ENCODE measurements around the gene TNC.
A peak's percentile ranks its signal among the peaks of the same experiment; 100 is the strongest.

The TNC gene

GRCh38 chr9:115008536-115009270 is 109.3 kb downstream of the TNC start:
- H3K4me2 ChIP-seq: peak overlapping the region in 6 of 11 experiments; percentile 8 to 76 (median 68); a peak in 10 of 22 replicates
- no peak for TF ChIP-seq Cebpa-rat (IDR thresholded peaks at IDR 0.05)
- peak overlapping the region in 3 of 11 experiments; percentile 45 to 80 (median 74); a peak in 4 of 22 replicates for H3K27ac ChIP-seq
- H4K20me1 ChIP-seq: no peaks in the 10 kb centered on the region
- H3K4me3 ChIP-seq: no peak overlapping the region
- H3K9ac ChIP-seq: peak overlapping the region in 1 of 11 experiments; percentile 36; a peak in 2 of 22 replicates
- H3K36me3 ChIP-seq: no peaks in the 10 kb centered on the region
- H3K27me3 ChIP-seq: no peaks in the 10 kb centered on the region
- peaks cover 0 to 6% (median 0%) of the 10 kb centered on the region in 11 experiments; a peak in 1 of 22 replicates for H3K9me3 ChIP-seq (replicated peaks in 1 of 11)
- H3K4me1 ChIP-seq: peaks cover 0 to 96% (median 17%) of the 10 kb centered on the region in 10 experiments; a peak in 9 of 20 replicates

GRCh38 chr9:115006660-115007059 is 111.3 kb downstream of the TNC start:
- TF ChIP-seq Cebpa-rat (IDR thresholded peaks at IDR 0.05): peak in 1 of 11 experiments; percentile 18; a peak in 1 of 22 replicates
- Histone ChIP-seq H3K4me1 (peaks cover 0 to 81% (median 17%) of the 10 kb centered on the region in 10 experiments; a peak in 9 of 20 replicates), H3K4me2 (peak overlapping the region in 5 of 11 experiments; percentile 51 to 76 (median 74); a peak in 10 of 22 replicates), H3K9ac (peak overlapping the region in 3 of 11 experiments; percentile 49 to 60 (median 60); a peak in 3 of 22 replicates), H3K27ac (peak overlapping the region in 5 of 11 experiments; percentile 22 to 80 (median 72); a peak in 9 of 22 replicates), H3K9me3 (replicated peaks in 1 of 11) (peaks cover 0 to 6% (median 0%) of the 10 kb centered on the region in 11 experiments; a peak in 1 of 22 replicates), H3K27me3 (no peaks in the 10 kb centered on the region), H3K4me3 (no peak overlapping the region), H4K20me1 (no peaks in the 10 kb centered on the region), H3K36me3 (no peaks in the 10 kb centered on the region)

- H3K4me2 ChIP-seq: peak overlapping the region in 4 of 11 experiments; percentile 62 to 76 (median 74); a peak in 8 of 22 replicates
- H3K9me3 ChIP-seq (replicated peaks in 1 of 11): peaks cover 0 to 6% (median 0%) of the 10 kb centered on the region in 11 experiments; a peak in 1 of 22 replicates
- no peaks in the 10 kb centered on the region for H4K20me1 ChIP-seq
- no peaks in the 10 kb centered on the region for H3K27me3 ChIP-seq
- no peak for TF ChIP-seq Cebpa-rat (IDR thresholded peaks at IDR 0.05)
- H3K9ac ChIP-seq: no peak overlapping the region; a peak in 1 of 22 replicates
- peak overlapping the region in 3 of 11 experiments; percentile 72 to 80 (median 74); a peak in 4 of 22 replicates for H3K27ac ChIP-seq
- H3K4me3 ChIP-seq: no peak overlapping the region
- no peaks in the 10 kb centered on the region for H3K36me3 ChIP-seq
- H3K4me1 ChIP-seq: peaks cover 0 to 72% (median 17%) of the 10 kb centered on the region in 10 experiments; a peak in 9 of 20 replicates
Measured at GRCh38 chr9:115005322-115005721, 112.6 kb downstream of the TNC start.

GRCh38 chr9:115004545-115004944 is 113.4 kb downstream of the TNC start:
- Histone ChIP-seq H3K9ac (no peak overlapping the region), H3K27me3 (no peaks in the 10 kb centered on the region), H3K4me3 (no peak overlapping the region), H3K4me1 (peaks cover 0 to 72% (median 17%) of the 10 kb centered on the region in 10 experiments; a peak in 9 of 20 replicates), H3K9me3 (replicated peaks in 1 of 11) (peaks cover 0 to 6% (median 0%) of the 10 kb centered on the region in 11 experiments; a peak in 1 of 22 replicates), H3K27ac (peak overlapping the region in 2 of 11 experiments; percentile 74 to 80; a peak in 3 of 22 replicates), H4K20me1 (no peaks in the 10 kb centered on the region), H3K4me2 (peak overlapping the region in 3 of 11 experiments; percentile 74 to 76 (median 75); a peak in 4 of 22 replicates), H3K36me3 (no peaks in the 10 kb centered on the region)
- TF ChIP-seq Cebpa-rat (IDR thresholded peaks at IDR 0.05): no peak

GRCh38 chr9:115002371-115003120 is 115.4 kb downstream of the TNC start:
- H3K4me2 ChIP-seq: no peak overlapping the region; a peak in 1 of 22 replicates
- no peaks in the 10 kb centered on the region for H3K27me3 ChIP-seq
- no peaks in the 10 kb centered on the region for H3K36me3 ChIP-seq
- no peak overlapping the region for H3K4me3 ChIP-seq
- no peaks in the 10 kb centered on the region for H4K20me1 ChIP-seq
- no peak overlapping the region for H3K9ac ChIP-seq
- no peak for TF ChIP-seq Cebpa-rat (IDR thresholded peaks at IDR 0.05)
- H3K4me1 ChIP-seq: peaks cover 0 to 56% (median 11%) of the 10 kb centered on the region in 10 experiments; a peak in 9 of 20 replicates
- peaks cover 0 to 6% (median 0%) of the 10 kb centered on the region in 11 experiments; a peak in 1 of 22 replicates for H3K9me3 ChIP-seq (replicated peaks in 1 of 11)
- H3K27ac ChIP-seq: no peak overlapping the region; a peak in 1 of 22 replicates

GRCh38 chr9:115000217-115000639 is 117.7 kb downstream of the TNC start:
- Histone ChIP-seq H3K27ac (peak overlapping the region in 2 of 11 experiments; percentile 22 to 35; a peak in 2 of 22 replicates), H3K4me1 (peaks cover 0 to 56% (median 9%) of the 10 kb centered on the region in 10 experiments; a peak in 11 of 20 replicates), H4K20me1 (no peaks in the 10 kb centered on the region), H3K4me2 (peak overlapping the region in 3 of 11 experiments; percentile 20 to 31 (median 20); a peak in 5 of 22 replicates), H3K4me3 (no peak overlapping the region), H3K27me3 (no peaks in the 10 kb centered on the region), H3K9ac (no peak overlapping the region; a peak in 1 of 22 replicates), H3K9me3 (replicated peaks in 1 of 11) (no peaks in the 10 kb centered on the region), H3K36me3 (no peaks in the 10 kb centered on the region)
- no peak for TF ChIP-seq Cebpa-rat (IDR thresholded peaks at IDR 0.05)

GRCh38 chr9:114998326-114998725 is 119.6 kb downstream of the TNC start:
- H3K9me3 ChIP-seq (replicated peaks in 1 of 11): no peaks in the 10 kb centered on the region
- H3K27me3 ChIP-seq: no peaks in the 10 kb centered on the region
- H3K4me2 ChIP-seq: 0 out of 22 replicates have a peak overlapping the region, but pooled peaks of 1 of the 11 experiments have one; percentile 16
- peaks cover 0 to 64% (median 11%) of the 10 kb centered on the region in 10 experiments; a peak in 11 of 20 replicates for H3K4me1 ChIP-seq
- H4K20me1 ChIP-seq: no peaks in the 10 kb centered on the region
- H3K27ac ChIP-seq: no peak overlapping the region
- no peaks in the 10 kb centered on the region for H3K36me3 ChIP-seq
- H3K4me3 ChIP-seq: no peak overlapping the region
- H3K9ac ChIP-seq: no peak overlapping the region
- no peak for TF ChIP-seq Cebpa-rat (IDR thresholded peaks at IDR 0.05)

GRCh38 chr9:114995681-114996221 is 122.2 kb downstream of the TNC start:
- Histone ChIP-seq H3K36me3 (no peaks in the 10 kb centered on the region), H3K27me3 (no peaks in the 10 kb centered on the region), H3K4me1 (peaks cover 0 to 81% (median 11%) of the 10 kb centered on the region in 10 experiments; a peak in 11 of 20 replicates), H3K9me3 (replicated peaks in 1 of 11) (no peaks in the 10 kb centered on the region), H3K4me2 (peak overlapping the region in 6 of 11 experiments; percentile 12 to 74 (median 72); a peak in 13 of 22 replicates), H3K4me3 (no peak overlapping the region), H3K9ac (peak overlapping the region in 5 of 11 experiments; percentile 17 to 63 (median 59); a peak in 8 of 22 replicates), H3K27ac (peak overlapping the region in 6 of 11 experiments; percentile 47 to 84 (median 74); a peak in 12 of 22 replicates), H4K20me1 (no peaks in the 10 kb centered on the region)
- peak in 6 of 11 experiments; percentile 33 to 83 (median 74); a peak in 10 of 22 replicates for TF ChIP-seq Cebpa-rat (IDR thresholded peaks at IDR 0.05)
